PFSK-1 (cell line): Measurements from ENCODE around the gene PDS5B.

Experiments
- FOXP2 ChIP-seq: optimal IDR thresholded peaks from 2 replicates; pipeline ENCODE3; 2011; ENCODE audit warnings: borderline replicate concordance, control low read depth, inconsistent platforms; ENCODE audit not compliant: insufficient read depth; ENCODE audit errors: extremely low read length, extremely low read depth
- POLR2AphosphoS5 ChIP-seq: IDR thresholded peaks from 2 replicates; pipeline ENCODE4 v1.6.1; 2012; ENCODE audit warnings: low read depth, mild to moderate bottlenecking, control low read depth, low read length, moderate library complexity
- REST ChIP-seq, 2 experiments: IDR thresholded peaks; 2 replicates each; pipeline versions ENCODE4 v1.6.1 to v1.8.0; 2011 to 2012; ENCODE audit warnings: low read depth in 2 of 2, low read length in 2 of 2, control low read depth in 1 of 2, inconsistent platforms in 1 of 2, mild to moderate bottlenecking in 1 of 2, moderate library complexity in 1 of 2; ENCODE audit not compliant: insufficient read depth in 1 of 2
- SIN3A ChIP-seq: IDR thresholded peaks from 2 replicates; pipeline ENCODE4 v1.6.1; 2012; ENCODE audit warnings: mild to moderate bottlenecking, low read length, moderate library complexity, borderline replicate concordance; ENCODE audit not compliant: insufficient read depth
- TAF1 ChIP-seq: IDR thresholded peaks from 2 replicates; pipeline ENCODE4 v1.6.1; 2012; ENCODE audit warnings: low read length, control low read depth, borderline replicate concordance; ENCODE audit not compliant: insufficient read depth

PDS5B gene

GRCh38 chr13:32639502-32640105, 53.4 kb downstream of the PDS5B start:
- TF ChIP-seq FOXP2 = no peak
- no peak for TF ChIP-seq SIN3A
- no peak for TF ChIP-seq REST (IDR thresholded peaks at IDR 0.05; ENCODE audit: insufficient read depth in 1 of 2, low read depth in 2 of 2, low read length in 2 of 2)
- no peak for TF ChIP-seq POLR2AphosphoS5
- no peak for TF ChIP-seq TAF1

- TF ChIP-seq SIN3A = no peak
- no peak for TF ChIP-seq FOXP2
- no peak for TF ChIP-seq POLR2AphosphoS5
- no peak for TF ChIP-seq REST (IDR thresholded peaks at IDR 0.05; ENCODE audit: insufficient read depth in 1 of 2, low read depth in 2 of 2, low read length in 2 of 2)
- TF ChIP-seq TAF1 = no peak
Observed at GRCh38 chr13:32642316-32642715, 56.1 kb downstream of the PDS5B start.

GRCh38 chr13:32642858-32643257, 56.6 kb downstream of the PDS5B start:
- TF ChIP-seq SIN3A (no peak), REST (IDR thresholded peaks at IDR 0.05; ENCODE audit: insufficient read depth in 1 of 2, low read depth in 2 of 2, low read length in 2 of 2) (no peak), POLR2AphosphoS5 (no peak), FOXP2 (no peak), TAF1 (no peak)

GRCh38 chr13:32645854-32646253, 59.6 kb downstream of the PDS5B start:
- TF ChIP-seq FOXP2 (no peak), POLR2AphosphoS5 (no peak), REST (IDR thresholded peaks at IDR 0.05; ENCODE audit: insufficient read depth in 1 of 2, low read depth in 2 of 2, low read length in 2 of 2) (no peak), SIN3A (no peak), TAF1 (no peak)

GRCh38 chr13:32647926-32648325, 61.7 kb downstream of the PDS5B start:
- no peak for TF ChIP-seq SIN3A
- no peak for TF ChIP-seq FOXP2
- no peak for TF ChIP-seq POLR2AphosphoS5
- no peak for TF ChIP-seq TAF1
- TF ChIP-seq REST (IDR thresholded peaks at IDR 0.05; ENCODE audit: insufficient read depth in 1 of 2, low read depth in 2 of 2, low read length in 2 of 2) = no peak
